Endothelial cell of umbilical vein (primary cell): ENCODE measurements around the gene PTPRD. TPM values are rescaled to one million over a fixed set of nuclear protein-coding genes. Genes with fewer than 3 reads are reported as not detected.

Source experiments
- BruUV-seq: library from RNA; stranded (reverse); fragments of 400-500 nt; replicated peaks from 2 replicates; lab custom pipeline; 2021; lab: Mats Ljungman, UMichigan
- CTCF ChIA-PET: fragments of 300-600, 350-600 bp; sonication (Branson Sonifier 250); formaldehyde crosslinking; loops from one replicate; lab custom pipeline; 2021; ENCODE audit warnings: antibody characterized with exemption, inconsistent platforms; lab: Charles Lee
- POLR2A ChIA-PET: fragments of 300-600, 350-600 bp; sonication (Branson Sonifier 250); formaldehyde crosslinking; loops from one replicate; lab custom pipeline; 2021; ENCODE audit warnings: antibody characterized with exemption, inconsistent platforms; lab: Charles Lee
- DNase-seq: peaks from one replicate; pipeline ENCODE4 v3.0.0-alpha.2; 2011; ENCODE audit warnings: low read depth, low spot score
- FAIRE-seq: peaks from 2 replicates; lab custom pipeline; 2011; peaks lifted over from hg19 to GRCh38; lab: Jason Lieb, UNC
- H2AFZ ChIP-seq: 2 replicates; pipeline ENCODE4 v1.6.0; 2012; ENCODE audit warnings: low read depth, low read length, control low read depth, inconsistent platforms
- H3K27ac ChIP-seq: 2 replicates; pipeline ENCODE4 v1.5.1; 2011; ENCODE audit warnings: low read depth, mild to moderate bottlenecking, control low read depth, low read length, moderate library complexity; ENCODE audit not compliant: insufficient read depth
- H3K27me3 ChIP-seq, 2 experiments: 2 replicates each; pipeline versions ENCODE4 v1.6.0 to v1.6.1; 2011; ENCODE audit warnings: low read length in 2 of 2, mixed read lengths in 1 of 2; ENCODE audit not compliant: control insufficient read depth in 2 of 2, insufficient read depth in 2 of 2
- H3K36me3 ChIP-seq, 2 experiments: 2 replicates in 1 of 2; 3 replicates in 1 of 2; pipeline ENCODE4 v1.5.1; 2011; ENCODE audit warnings: low read length in 2 of 2, mild to moderate bottlenecking in 1 of 2, moderate library complexity in 1 of 2; ENCODE audit not compliant: control insufficient read depth in 2 of 2, insufficient read depth in 2 of 2; ENCODE audit errors: extremely low read depth in 1 of 2
- H3K4me1 ChIP-seq: 3 replicates; pipeline ENCODE4 v1.5.1; 2011; ENCODE audit warnings: mild to moderate bottlenecking, low read length; ENCODE audit not compliant: control insufficient read depth, insufficient read depth; ENCODE audit errors: extremely low read depth
- H3K4me2 ChIP-seq: 2 replicates; pipeline ENCODE4 v1.6.1; 2011; ENCODE audit warnings: low read length, control low read depth, mixed read lengths; ENCODE audit not compliant: insufficient read depth
- H3K4me3 ChIP-seq, 3 experiments: fragments of 200-600 bp in 1 of 3; sonication (generic), shearing (Covaris generic) in 1 of 3; replicated peaks in 1 of 3; 2 replicates each; pipeline ENCODE4 v1.5.1; 2011 to 2016; ENCODE audit warnings: control low read depth in 3 of 3, low read length in 3 of 3, mild to moderate bottlenecking in 2 of 3, inconsistent platforms in 1 of 3, low read depth in 1 of 3, moderate library complexity in 1 of 3; ENCODE audit not compliant: insufficient read depth in 1 of 3
- H3K79me2 ChIP-seq: 2 replicates; pipeline ENCODE4 v1.6.0; 2012; ENCODE audit warnings: low read length, inconsistent platforms; ENCODE audit not compliant: control insufficient read depth, insufficient read depth
- H3K9ac ChIP-seq: replicated peaks from 2 replicates; pipeline ENCODE3; 2011; ENCODE audit warnings: low read length, control low read depth; ENCODE audit not compliant: insufficient read depth; ENCODE audit errors: extremely low read depth
- H3K9me1 ChIP-seq: replicated peaks from 3 replicates; pipeline ENCODE4 v1.6.0; 2011; ENCODE audit warnings: mild to moderate bottlenecking, low read length; ENCODE audit not compliant: control insufficient read depth, insufficient read depth; ENCODE audit errors: extremely low read depth
- H3K9me3 ChIP-seq: replicated peaks from 2 replicates; pipeline ENCODE4 v1.5.1; 2012; ENCODE audit warnings: low read length, inconsistent platforms; ENCODE audit not compliant: control insufficient read depth, insufficient read depth
- H4K20me1 ChIP-seq: replicated peaks from 2 replicates; pipeline ENCODE3; 2011; ENCODE audit warnings: mild to moderate bottlenecking, low read length; ENCODE audit not compliant: control insufficient read depth, insufficient read depth; ENCODE audit errors: extremely low read depth
- CTCF ChIP-seq, 2 donors: IDR thresholded peaks; 1 replicate in 1 of 2; 2 replicates in 1 of 2; pipeline ENCODE4 v1.5.1; 2011; ENCODE audit warnings: low read length in 2 of 2, mild to moderate bottlenecking in 2 of 2, moderate library complexity in 2 of 2, control low read depth in 1 of 2, inconsistent platforms in 1 of 2, low read depth in 1 of 2; ENCODE audit not compliant: insufficient read depth in 1 of 2; ENCODE audit errors: extremely low read depth in 1 of 2
- EZH2 ChIP-seq: IDR thresholded peaks from 2 replicates; pipeline ENCODE4 v1.6.1; 2012; ENCODE audit warnings: borderline replicate concordance, low read depth, mild to moderate bottlenecking, moderate library complexity, low read length, inconsistent platforms; ENCODE audit not compliant: severe bottlenecking
- FOS ChIP-seq: IDR thresholded peaks from 2 replicates; pipeline ENCODE4 v1.6.1; 2011; ENCODE audit warnings: mild to moderate bottlenecking, low read length, moderate library complexity, borderline replicate concordance; ENCODE audit not compliant: insufficient read depth
- GATA2 ChIP-seq: IDR thresholded peaks from 2 replicates; pipeline ENCODE4 v1.7.0; 2011; ENCODE audit warnings: low read depth, mild to moderate bottlenecking, moderate library complexity, mixed read lengths, low read length; ENCODE audit not compliant: insufficient read length, insufficient read depth
- JUN ChIP-seq: IDR thresholded peaks from 2 replicates; pipeline ENCODE4 v1.6.1; 2011; ENCODE audit warnings: borderline replicate concordance, low read depth; ENCODE audit not compliant: insufficient read length, insufficient read depth
- MAX ChIP-seq: IDR thresholded peaks from 2 replicates; pipeline ENCODE4 v1.6.1; 2011; ENCODE audit not compliant: insufficient read depth, insufficient read length
- MYC ChIP-seq: IDR thresholded peaks from one replicate; pipeline ENCODE4 v1.6.1; 2011; ENCODE audit warnings: mild to moderate bottlenecking, low read depth, low read length
- POLR2A ChIP-seq: IDR thresholded peaks from 2 replicates; pipeline ENCODE4 v1.6.1; 2012; ENCODE audit warnings: low read depth, mild to moderate bottlenecking, control low read depth, low read length
- POLR2AphosphoS5 ChIP-seq: IDR thresholded peaks from 2 replicates; pipeline ENCODE4 v1.6.1; 2012; ENCODE audit warnings: low read depth, mild to moderate bottlenecking, control low read depth, low read length, moderate library complexity; ENCODE audit not compliant: insufficient read depth
- dilution Hi-C: fragments of 300-500 bp; cut with MboI; formaldehyde crosslinking; loops from one replicate; pipeline ENCODE4 v1.15.0; 2019; ENCODE audit warnings: low sequenced_read_pairs; ENCODE audit not compliant: extremely low pct_ligation_motif_present
- intact Hi-C: fragments of 100-400 bp; cut with micrococcal nuclease; formaldehyde crosslinking; loops from one replicate; pipeline ENCODE4 v1.10.0; 2022
- polyA plus RNA-seq, 4 experiments: library from polyadenylated mRNA; depleted of rRNA in 3 of 4; stranded (reverse) in 3 of 4; unstranded in 1 of 4; fragments of >200 nt; gene quantifications; 2 replicates each; pipeline versions ENCODE4 v1.2.1 to v1.2.3, GENCODE V29; 2011 to 2012; ENCODE audit warnings: missing spikeins in 1 of 4
- total RNA-seq: library from RNA; stranded (reverse); gene quantifications from 2 replicates; pipeline ENCODE4 v1.2.3, GENCODE V29; 2021

The PTPRD gene
- total and polyA plus RNA-seq, 2 donors (not counting 3 experiments of a cell fraction or from before 2014, with no cell fraction given), result 5.5 to 5.7 TPM

GRCh38 chr9:8349376-8349775 lies 2263.4 kb downstream of the PTPRD start:
- Histone ChIP-seq H3K79me2 (no peaks in the 10 kb centered on the region), H3K27ac (no peak overlapping the region), H3K27me3 (no peaks in the 10 kb centered on the region), H3K9ac (no peak overlapping the region), H3K9me3 (no peaks in the 10 kb centered on the region), H3K36me3 (no peaks in the 10 kb centered on the region), H3K4me2 (no peak overlapping the region), H3K4me1 (no peaks in the 10 kb centered on the region), H3K9me1 (no peaks in the 10 kb centered on the region), H2AFZ (no peak overlapping the region), H3K4me3 (no peak overlapping the region), H4K20me1 (no peaks in the 10 kb centered on the region)
- CTCF ChIA-PET, result no interaction called here
- intact Hi-C loops, result no loop called here
- FAIRE-seq (no peak), DNase-seq (no peak)
- POLR2A ChIA-PET, result no interaction called here
- no peak for TF ChIP-seq POLR2AphosphoS5
- no peak for TF ChIP-seq CTCF (IDR thresholded peaks at IDR 0.05; ENCODE audit: extremely low read depth in 1 of 2, insufficient read depth in 1 of 2, low read depth in 1 of 2, low read length in 2 of 2)
- no peak for TF ChIP-seq MYC
- no peak for TF ChIP-seq JUN
- no peak for TF ChIP-seq EZH2
- TF ChIP-seq FOS, result no peak
- no peak for TF ChIP-seq POLR2A
- TF ChIP-seq MAX, result no peak
- TF ChIP-seq GATA2, result no peak
- no TSS peak for BruUV-seq
- dilution Hi-C loops, result no loop called here
